SH-SY5Y (cell line): ENCODE results near the gene PTPN14.

Experiments used
- GATA2 ChIP-seq: IDR thresholded peaks from 2 replicates; pipeline ENCODE4 v1.6.1; 2011; ENCODE audit warnings: mild to moderate bottlenecking, low read depth, low read length
- GATA3 ChIP-seq: IDR thresholded peaks from 2 replicates; pipeline ENCODE4 v1.6.1; 2011; ENCODE audit warnings: low read depth, mild to moderate bottlenecking, low read length, moderate library complexity

- TF ChIP-seq GATA2 (no peak), GATA3 (no peak)
These were observed 39.3 kb upstream of the PTPN14 start for GRCh38 chr1:214590696-214591095.
